Measurements from ENCODE around the gene ITPRIPL2.

DNA sequence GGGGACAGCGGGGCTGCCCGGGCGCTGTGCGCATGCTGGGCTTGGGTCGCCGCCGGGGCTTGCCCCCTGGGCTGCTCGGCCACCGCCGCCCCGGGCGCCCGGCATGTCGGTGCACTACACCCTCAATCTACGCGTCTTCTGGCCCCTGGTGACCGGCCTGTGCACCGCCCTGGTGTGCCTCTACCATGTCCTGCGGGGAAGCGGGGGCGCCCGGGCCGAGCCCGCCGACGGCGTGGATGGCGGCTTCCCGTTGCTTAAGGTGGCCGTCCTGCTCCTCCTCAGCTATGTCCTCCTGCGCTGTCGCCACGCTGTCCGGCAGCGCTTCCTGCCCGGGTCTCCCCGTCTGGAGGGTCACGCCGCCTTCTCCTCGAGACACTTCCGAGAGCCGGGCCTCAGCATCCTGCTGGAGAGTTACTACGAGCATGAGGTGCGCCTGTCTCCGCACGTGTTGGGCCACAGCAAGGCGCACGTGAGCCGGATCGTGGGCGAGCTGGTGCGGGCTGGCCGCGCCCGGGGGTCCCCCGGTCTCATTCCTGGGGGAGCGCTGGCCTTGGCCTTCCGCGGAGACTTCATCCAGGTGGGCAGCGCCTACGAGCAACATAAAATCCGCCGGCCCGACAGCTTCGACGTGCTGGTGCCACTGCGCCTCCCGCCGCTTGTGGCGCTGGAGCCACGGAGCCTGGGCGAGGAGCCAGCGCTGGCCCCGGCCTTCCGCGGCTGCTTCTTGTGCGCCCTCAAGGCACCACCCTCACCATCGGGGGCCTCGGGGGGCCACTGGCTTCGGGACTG lies 789 bp downstream of the ITPRIPL2 start:
- TF ChIP-seq, protein P1, sequence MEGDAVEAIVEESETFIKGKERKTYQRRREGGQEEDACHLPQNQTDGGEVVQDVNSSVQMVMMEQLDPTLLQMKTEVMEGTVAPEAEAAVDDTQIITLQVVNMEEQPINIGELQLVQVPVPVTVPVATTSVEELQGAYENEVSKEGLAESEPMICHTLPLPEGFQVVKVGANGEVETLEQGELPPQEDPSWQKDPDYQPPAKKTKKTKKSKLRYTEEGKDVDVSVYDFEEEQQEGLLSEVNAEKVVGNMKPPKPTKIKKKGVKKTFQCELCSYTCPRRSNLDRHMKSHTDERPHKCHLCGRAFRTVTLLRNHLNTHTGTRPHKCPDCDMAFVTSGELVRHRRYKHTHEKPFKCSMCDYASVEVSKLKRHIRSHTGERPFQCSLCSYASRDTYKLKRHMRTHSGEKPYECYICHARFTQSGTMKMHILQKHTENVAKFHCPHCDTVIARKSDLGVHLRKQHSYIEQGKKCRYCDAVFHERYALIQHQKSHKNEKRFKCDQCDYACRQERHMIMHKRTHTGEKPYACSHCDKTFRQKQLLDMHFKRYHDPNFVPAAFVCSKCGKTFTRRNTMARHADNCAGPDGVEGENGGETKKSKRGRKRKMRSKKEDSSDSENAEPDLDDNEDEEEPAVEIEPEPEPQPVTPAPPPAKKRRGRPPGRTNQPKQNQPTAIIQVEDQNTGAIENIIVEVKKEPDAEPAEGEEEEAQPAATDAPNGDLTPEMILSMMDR (IDR thresholded peaks at IDR 0.05 in 4 of 5, conservative IDR thresholded peaks at IDR 0.05 in 1 of 5), result peak in 3 of 5 experiments; percentile 21 to 41 (median 30)
- TF ChIP-seq POLR2A (IDR thresholded peaks at IDR 0.05), result no peak
